COLO668 (cell line): ENCODE results near the gene HJURP.
"Not testable (repeated sequence)": the region's sequence is repeated elsewhere in the genome, so short reads cannot be mapped to it uniquely, and the experiment has no call there.

Experiments
- DNase-seq: peaks from one replicate; lab custom pipeline; 2025; ENCODE audit not compliant: unreplicated experiment; lab: John Stamatoyannopoulos, UW

HJURP gene

GRCh38 chr2:233854241-233854981 lies at the start of gene HJURP:
HJURP (minus strand) TSS chr2:233854535; CDS start chr2:233854500, 35 bp downstream.
- DNase-seq, result peak; percentile 93

GRCh38 chr2:233901884-233902283 lies 47.5 kb upstream of the HJURP start:
- DNase-seq, result no peak

- no peak for DNase-seq
Measured at GRCh38 chr2:233901367-233901766, 47.0 kb upstream of the HJURP start.

DNA sequence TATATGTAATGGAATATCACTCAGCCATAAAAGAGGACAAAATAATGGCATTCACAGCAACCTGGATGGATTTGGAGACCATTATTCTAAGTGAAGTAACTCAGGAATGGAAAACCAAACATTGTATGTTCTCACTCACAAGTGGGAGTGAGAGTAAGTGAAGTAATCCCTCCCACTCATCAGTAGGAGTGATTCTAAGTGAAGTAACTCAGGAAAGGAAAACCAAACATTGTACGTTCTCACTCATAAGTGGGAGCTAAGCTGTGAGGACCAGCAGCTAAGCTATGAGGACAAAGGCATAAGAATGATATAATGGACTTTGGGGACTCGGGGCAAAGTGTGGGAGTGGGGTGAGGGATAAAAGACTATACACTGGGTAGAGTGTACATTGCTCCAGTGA lies 41.9 kb upstream of the HJURP start:
- DNase-seq, result not testable (repeated sequence)

GRCh38 chr2:233892793-233893192 lies 38.5 kb upstream of the HJURP start:
- peak; percentile 14 for DNase-seq

GRCh38 chr2:233882353-233882752 lies 28.0 kb upstream of the HJURP start:
- no peak for DNase-seq

DNA sequence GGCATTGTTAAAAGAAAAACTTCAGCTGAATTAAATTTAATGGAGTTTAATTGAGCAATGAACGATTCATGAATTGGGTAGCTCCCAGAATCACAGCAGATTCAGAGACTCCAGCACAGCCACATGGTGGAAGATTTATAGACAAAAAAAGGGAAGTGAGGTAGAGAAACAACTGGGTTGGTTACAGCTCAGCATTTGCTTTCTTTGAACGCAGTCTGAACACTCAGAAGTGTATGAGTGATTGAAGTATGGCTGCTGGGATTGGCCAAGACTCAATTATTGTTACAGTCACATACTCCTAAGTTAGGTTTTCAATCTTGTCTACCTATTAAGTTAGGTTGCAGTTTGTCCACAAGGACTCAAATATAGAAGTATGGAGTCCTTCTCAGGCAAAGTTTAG lies 17.8 kb upstream of the HJURP start:
- not testable (repeated sequence) for DNase-seq

DNA sequence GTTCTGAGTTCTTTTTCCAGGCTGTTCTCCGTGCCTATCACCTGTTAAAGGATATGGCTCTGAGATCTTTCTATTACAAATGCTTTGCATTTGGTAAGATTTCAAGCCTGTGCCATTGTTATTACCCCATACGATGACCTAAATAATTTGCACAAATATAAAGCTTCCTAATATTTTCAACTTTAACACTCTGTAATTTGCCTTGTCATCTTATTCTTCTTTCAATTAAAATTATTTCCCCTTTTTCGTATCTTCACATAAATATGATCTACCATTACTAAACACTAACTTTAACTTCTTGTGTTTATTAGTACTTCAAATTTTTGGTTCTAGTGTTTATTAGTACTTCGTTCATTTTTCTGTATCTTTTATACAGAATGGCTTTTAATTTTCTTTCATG lies 17.1 kb upstream of the HJURP start:
- DNase-seq, result no peak

DNA sequence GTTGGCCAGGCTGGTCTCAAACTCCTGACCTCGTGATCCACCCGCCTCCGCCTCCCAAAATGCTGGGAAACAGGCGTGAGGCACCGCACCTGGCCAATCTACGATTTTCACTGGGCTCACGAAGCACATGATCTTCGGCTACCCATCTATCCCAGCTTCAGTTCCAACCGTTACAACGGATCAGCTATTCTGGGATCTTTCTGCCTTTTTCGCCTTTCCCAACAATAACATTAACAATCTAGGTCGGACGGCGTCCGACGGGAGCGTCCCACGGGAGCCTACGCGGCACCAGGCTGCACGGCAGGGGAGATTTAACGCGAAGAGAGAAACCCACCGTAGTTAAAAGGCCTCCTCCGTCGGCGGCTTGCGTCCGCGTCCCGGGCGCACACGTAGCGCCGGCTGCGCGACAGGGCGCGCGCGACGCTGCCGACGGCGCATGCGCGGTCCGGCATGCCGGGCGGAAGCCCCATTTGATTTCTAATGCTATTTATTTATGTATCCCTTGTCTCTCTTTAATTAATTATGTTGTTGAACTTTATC lies 13.7 kb upstream of the HJURP start, which contains the start of gene MSL3B:
Gene MSL3B, minus strand, starts transcription at position 394 of the 540 bp plus-strand sequence.
- DNase-seq, result peak; percentile 86

DNA sequence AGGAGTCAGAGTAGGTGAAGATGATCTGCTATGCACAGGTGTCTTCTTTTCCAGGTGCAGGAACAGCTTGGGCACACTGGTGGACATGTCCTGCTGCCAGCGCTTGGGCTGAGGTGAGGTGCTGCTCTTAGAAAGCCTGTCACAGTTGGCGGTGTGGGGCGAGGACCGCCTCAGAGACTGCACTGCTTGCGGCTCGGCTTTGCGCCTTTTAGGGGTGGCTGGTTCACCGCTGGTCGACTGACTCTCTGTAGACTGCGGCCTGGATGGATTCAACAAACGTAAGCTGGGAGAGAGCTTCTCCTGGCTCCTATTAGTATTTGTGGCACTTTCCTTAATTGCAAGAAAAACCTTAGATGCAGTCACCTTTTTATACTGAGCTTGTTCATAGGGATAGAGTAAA lies 12.1 kb upstream of the HJURP start:
- no peak for DNase-seq

GRCh38 chr2:233865838-233866237 lies 11.5 kb upstream of the HJURP start:
- peak; percentile 33 for DNase-seq

- DNase-seq, result no peak
Measured at GRCh38 chr2:233862261-233862768, 8.0 kb upstream of the HJURP start.

- no peak for DNase-seq
Measured at GRCh38 chr2:233858331-233858730, 4.0 kb upstream of the HJURP start.

DNA sequence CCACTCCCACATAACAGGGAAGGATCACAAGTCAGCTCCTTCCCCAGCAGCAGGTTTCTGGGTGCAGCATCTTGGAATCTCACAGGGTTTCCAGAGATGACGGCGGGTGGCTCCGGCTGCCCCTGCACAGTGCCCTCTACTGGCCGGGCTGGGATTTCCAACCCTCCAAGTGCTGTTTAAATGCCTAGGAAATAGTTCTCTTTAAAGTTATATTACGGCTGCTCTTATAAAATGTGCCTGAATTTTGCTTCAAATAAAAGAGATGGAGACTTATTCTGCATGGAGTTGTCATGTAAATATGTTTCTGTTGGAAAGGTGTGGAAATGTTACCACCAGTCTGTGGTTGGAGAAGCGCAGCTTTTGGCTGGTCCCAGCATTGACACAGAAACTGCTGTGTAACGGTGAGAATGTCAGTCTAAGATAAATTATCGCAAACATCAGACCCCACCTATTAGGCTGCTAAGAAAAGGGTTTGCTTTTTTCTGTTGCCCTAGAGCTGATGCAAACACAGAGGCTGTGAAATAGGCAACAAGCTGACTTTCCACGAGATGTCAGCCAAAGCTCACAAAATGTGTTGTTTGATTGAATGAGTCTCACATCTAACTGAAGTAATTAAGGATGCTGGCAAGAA lies 3.3 kb upstream of the HJURP start:
- DNase-seq, result peak; percentile 40

DNA sequence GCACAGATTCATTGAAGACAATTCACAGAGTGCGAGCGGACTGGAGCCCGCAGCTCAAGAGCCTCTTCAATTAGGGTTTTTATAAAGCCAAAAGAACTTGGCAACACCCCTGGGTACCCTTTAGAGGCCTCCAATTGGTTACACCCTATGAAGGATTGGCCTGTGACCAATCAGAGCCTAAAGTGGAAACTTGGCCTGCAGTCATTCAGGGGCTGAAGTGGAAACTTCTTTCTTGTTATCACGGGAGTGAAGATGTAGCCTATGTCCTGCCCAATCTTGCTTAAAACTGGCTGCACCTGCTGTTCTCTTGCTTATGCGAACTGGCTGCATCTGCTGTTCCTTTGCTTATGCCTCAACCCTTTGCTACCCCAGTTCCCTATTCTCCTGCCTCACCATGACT lies 1.8 kb upstream of the HJURP start:
- no peak for DNase-seq

GRCh38 chr2:233855345-233855744 lies 1.0 kb upstream of the HJURP start:
- DNase-seq, result no peak

- peak; percentile 11 for DNase-seq
Measured at GRCh38 chr2:233853883-233854240, 473 bp downstream of the HJURP start.

DNA sequence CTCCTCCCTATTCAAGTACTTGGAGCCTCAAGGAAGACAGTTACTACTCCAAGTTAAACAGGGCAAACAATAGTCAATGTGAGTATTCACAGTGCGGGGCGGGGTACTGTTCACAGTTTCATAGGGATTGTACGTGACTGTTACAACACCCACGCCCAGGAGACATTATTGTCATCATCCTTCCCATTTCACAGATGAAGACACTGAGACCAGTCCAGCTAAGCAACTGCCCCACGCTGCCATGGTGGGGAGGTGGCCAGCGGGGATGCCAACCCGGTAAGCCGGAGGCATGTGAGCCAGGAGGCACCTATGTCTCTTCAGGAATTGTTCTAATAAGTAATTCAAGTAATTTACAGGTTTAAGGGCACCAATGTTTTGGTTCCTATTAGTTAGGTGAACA lies 982 bp downstream of the HJURP start:
- no peak for DNase-seq

DNA sequence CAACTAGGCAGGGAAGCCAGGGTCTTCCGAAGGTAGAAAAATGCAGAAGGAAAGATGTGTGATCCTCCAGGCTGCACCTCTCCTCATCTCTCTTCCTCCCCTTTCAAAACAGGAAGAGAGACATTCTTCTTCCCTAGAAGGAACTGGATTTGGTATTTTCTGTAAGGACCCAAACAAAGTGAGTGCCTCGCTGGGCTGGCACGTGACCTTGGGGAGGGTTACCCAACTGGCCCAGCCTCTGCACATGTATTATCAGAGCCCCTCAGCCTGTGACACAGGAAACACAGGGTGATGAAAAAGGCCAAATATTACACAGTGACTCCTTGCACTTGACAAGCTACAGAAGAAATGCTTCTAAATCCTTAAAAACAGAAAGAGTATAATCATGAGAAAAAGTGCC lies 2.3 kb downstream of the HJURP start:
- DNase-seq, result no peak

- no peak for DNase-seq
Measured at GRCh38 chr2:233851169-233851568, 3.2 kb downstream of the HJURP start.

DNA sequence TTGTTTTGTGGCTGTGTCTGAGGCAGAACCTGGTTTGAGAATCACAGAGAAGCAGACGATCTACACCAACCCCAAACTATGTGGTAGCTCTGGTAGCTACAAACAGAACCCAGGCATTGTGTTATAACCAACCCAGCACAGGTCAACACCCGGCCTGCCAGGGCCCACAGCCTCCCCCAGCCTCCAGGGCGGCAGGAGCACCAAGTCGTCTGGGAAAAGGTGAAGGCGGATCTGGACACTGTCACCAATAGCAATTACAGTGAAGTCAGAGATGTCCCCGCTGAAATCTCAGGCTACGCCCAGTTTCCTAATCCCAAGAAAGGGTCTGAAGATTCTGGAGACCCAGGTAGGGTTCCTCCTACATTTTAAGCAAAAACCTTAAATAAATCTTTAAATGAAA lies 3.6 kb downstream of the HJURP start:
- DNase-seq, result no peak

DNA sequence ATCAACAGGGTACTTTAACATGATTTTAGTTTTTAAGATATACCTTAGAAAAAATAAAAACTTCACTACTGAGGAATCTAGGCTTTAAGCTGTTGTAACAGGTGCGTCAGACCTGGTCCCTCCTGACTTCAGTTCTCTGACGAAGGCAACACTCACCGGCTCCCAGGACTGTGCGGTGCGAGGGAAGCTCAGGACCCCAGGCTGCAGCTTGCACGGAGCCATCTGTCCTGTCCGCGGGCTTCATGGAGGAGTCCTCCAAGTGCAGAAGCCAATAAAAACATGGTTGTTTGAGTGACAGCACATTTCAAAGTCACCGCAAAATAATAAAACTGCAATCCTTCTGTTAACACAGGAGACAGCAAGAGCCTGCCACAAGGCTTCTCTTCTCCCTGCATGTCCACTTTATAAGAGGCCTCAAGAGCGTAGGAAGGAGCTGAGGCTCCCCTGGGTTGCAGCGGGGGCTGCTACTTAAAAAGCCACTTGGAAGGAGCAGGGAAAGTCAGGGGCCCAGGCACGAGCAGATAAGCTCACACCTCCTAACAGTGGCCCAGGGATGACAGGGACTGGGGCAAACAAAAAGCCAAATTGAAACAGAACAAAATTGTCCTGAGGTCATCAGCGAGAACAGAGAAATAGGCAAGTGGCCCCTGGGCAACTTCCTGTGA lies 4.6 kb downstream of the HJURP start:
- no peak for DNase-seq
